Epithelial cell of proximal tubule (primary cell): ENCODE data around the gene NUDT2. TPM values are rescaled to one million over a fixed set of nuclear protein-coding genes. Genes with fewer than 3 reads are reported as not detected.
"Not testable (repeated sequence)": the region's sequence is repeated elsewhere in the genome, so short reads cannot be mapped to it uniquely, and the experiment has no call there.

Experiments used
- DNase-seq: peaks from one replicate; pipeline ENCODE4 v3.0.0-alpha.2; 2011; ENCODE audit warnings: low read depth
- H3K4me3 ChIP-seq: 2 replicates; pipeline ENCODE4 v1.5.1; 2011; ENCODE audit warnings: low read depth, mild to moderate bottlenecking, low read length
- total RNA-seq: library from RNA; depleted of rRNA; stranded (reverse); fragments of >200 nt; gene quantifications from 2 replicates; pipeline ENCODE4 v1.2.3, GENCODE V29; 2015
- TF ChIP-seq, protein P1 (sequence below): conservative IDR thresholded peaks from 2 replicates; pipeline ENCODE4 v1.5.1; 2012; ENCODE audit warnings: low read depth, mild to moderate bottlenecking, low read length

NUDT2 gene
- total RNA-seq, 1 donor from 2014 or later: 16.3 TPM

DNA sequence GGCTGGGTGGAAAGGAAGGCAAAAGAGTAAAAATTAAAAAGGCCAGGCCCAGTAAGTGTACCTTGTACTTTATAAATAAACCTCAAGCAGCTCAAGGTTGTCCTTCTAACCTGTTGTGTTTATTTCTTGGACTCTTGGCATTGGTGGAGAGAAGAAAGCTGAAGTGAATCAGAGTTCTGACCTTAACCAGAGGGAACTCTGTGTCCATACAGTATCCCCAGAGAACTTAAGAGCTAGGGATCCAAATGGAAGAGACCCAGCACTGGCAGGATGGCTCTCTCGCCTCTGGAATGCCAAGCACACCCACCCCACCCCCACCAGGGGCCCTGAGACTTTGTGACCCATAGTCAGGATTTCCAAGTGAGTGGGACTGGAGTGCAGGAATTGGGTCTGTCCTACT lies 14.2 kb downstream of the NUDT2 start:
- TF ChIP-seq, protein P1, sequence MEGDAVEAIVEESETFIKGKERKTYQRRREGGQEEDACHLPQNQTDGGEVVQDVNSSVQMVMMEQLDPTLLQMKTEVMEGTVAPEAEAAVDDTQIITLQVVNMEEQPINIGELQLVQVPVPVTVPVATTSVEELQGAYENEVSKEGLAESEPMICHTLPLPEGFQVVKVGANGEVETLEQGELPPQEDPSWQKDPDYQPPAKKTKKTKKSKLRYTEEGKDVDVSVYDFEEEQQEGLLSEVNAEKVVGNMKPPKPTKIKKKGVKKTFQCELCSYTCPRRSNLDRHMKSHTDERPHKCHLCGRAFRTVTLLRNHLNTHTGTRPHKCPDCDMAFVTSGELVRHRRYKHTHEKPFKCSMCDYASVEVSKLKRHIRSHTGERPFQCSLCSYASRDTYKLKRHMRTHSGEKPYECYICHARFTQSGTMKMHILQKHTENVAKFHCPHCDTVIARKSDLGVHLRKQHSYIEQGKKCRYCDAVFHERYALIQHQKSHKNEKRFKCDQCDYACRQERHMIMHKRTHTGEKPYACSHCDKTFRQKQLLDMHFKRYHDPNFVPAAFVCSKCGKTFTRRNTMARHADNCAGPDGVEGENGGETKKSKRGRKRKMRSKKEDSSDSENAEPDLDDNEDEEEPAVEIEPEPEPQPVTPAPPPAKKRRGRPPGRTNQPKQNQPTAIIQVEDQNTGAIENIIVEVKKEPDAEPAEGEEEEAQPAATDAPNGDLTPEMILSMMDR: no peak
- no peak for DNase-seq
- H3K4me3 ChIP-seq: no peak overlapping the region

DNA sequence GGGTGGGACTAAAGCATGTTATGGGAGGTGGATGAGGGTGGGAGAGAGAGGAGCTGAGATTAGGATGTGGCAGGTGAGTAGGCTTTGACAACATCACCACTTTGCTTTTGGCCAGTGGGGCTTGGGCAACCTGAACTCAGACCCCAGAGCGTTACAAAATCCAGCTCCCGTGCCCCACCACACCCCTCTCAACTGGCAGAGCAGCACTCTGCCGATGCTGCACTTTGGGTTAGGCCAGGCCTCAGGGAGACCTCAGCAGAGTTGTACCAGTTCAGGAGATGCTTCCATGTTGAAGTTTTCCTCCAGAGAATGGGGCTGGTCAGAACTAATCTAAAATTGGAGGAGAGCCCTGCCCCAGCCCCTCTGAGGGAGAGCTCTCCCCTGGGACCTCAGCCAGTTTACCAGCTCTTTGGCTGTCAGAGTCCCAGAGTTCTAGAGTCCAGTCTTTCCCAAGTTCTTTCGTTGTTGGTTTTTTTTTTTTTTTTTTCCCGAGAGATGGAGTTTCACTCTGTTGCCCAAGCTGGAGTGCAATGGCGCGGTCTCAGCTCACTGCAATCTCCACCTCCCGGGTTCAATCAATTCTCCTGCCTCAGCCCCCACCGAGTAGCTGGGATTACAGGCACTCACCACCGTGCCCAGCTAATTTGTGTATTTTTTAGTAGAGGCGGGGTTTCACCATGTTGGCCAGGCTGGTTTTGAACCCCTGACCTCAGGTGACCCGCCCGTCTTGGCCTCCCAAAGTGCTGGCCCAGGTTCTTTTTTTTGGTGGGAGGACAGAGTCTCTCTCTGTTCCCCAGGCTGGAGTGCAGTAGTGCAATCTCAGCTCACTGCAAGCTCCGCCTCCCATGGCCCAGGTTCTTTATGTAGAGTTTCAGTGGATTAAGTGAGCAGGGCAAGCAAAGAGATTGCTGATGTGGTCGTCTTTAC lies 17.8 kb downstream of the NUDT2 start:
- DNase-seq: no peak
- no peak overlapping the region for H3K4me3 ChIP-seq
- TF ChIP-seq, protein P1: no peak

DNA sequence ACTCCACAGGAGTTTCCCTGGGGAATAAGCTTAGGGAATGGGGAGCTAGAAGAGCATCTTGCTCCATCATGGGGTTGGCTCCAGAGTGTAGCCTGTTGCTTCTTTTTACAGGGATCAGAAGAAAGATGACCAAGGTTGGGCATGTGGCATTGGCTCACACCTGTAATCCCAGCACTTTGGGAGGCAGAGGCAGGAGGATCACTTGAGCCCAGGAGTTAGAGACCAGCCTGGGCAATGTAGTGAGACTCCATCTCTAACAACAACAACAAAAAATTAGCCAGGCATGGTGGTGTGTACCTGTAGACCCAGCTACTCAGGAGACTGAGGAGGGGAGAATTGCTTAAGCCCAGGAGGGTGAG lies 18.4 kb downstream of the NUDT2 start:
- H3K4me3 ChIP-seq: no peak overlapping the region
- no peak for DNase-seq
- TF ChIP-seq, protein P1: no peak

DNA sequence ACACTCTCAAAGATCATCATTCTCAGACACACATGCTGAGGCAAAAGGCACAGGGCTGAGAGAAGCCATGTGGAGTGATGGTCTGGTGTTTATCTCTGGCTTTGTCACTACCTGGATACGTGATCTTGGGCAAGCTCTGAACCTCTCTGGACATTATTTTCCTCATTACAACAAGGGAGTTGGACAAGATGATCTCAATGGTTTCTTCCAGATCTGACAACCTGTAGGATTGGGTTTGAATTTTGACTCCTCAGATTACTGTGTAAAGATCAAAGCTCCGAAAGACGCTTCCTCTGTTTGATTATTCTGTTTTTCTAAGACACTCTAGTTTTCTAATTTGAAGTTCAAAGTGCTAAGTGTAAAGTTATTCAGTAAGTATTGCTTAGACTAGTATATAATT lies 20.0 kb downstream of the NUDT2 start:
- H3K4me3 ChIP-seq: no peak overlapping the region
- TF ChIP-seq, protein P1: no peak
- no peak for DNase-seq

DNA sequence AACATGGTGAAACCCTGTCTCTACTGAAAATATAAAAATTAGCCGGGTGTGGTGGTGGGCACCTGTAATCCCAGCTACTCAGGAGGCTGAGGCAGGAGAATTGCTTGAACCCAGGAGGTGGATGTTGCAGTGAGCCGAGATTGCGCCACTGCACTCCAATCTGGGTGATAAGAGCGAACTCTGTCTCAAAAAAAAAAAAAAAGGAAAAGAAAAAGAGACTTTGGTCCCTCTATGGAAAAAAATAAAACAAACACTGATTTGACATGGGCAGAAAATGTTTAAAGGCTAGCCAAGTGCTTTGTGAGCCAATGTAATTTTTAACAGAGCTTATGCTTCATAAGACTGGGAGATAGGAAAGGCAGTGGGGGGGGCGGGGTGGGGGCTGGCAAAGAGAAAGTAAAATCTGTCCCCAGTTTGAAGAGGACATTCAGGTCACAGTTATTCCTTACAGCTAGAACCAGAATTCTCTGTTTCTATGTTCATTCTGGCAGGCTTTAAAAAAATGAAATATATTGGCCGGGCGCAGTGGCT lies 22.8 kb downstream of the NUDT2 start:
- DNase-seq, H3K4me3 ChIP-seq: not testable (repeated sequence)

DNA sequence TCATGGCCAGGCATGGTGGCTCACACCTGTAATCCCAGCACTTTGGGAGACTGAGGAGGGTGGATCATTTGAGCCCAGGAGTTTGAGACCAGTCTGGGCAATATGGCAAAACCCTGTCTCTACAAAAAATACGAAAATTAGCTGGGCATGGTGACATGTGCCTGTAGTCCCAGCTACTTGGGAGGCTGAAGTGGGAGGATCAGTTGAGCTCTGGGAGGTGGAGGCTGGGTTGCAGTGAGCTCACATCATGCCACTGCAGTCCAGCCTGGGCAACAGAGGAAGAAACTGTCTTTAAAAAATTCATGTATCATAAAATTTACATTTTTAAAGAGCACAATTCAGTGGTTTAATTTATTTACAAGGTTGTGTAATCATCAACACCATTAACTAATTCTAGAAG lies 23.6 kb downstream of the NUDT2 start:
- DNase-seq, H3K4me3 ChIP-seq: not testable (repeated sequence)

DNA sequence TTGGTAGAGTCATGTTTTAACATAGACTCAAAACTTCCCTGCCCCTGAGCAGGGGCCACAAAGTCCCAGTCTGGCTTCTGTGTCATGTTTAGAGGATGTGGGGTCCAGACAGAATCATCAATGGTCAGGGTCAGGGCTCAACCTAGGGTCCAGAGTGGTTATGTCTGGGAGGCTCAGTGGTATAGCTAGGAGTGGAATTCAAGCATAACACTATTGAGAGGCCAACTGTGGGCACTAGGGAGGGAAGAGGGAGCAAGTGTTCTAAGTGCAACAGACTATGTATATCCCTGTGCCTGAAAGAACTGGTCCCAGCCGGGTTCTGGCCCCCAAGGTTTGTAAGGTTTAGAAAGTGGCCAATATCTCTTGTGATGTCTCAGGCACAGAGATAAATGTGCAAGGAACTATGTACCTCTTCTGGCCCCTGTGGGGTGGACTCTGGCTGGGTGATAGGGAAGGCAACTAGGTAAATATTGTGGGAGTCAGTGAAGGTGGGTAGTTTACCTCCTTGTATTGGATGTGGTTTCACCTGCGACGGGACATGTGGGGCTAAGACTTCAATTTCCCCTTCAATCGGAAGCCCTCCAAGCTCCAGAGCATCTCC lies 33.3 kb downstream of the NUDT2 start:
- no peak for DNase-seq
- no peak overlapping the region for H3K4me3 ChIP-seq
- TF ChIP-seq, protein P1: no peak
